ENCODE data around the gene AP2B1.
"Not testable (repeated sequence)": the region's sequence is repeated elsewhere in the genome, so short reads cannot be mapped to it uniquely, and the experiment has no call there.

The AP2B1 gene

GRCh38 chr17:35577830-35578196 is 9.3 kb upstream of the AP2B1 start:
- DNase-seq (ENCODE audit: low read depth): no peak

DNA sequence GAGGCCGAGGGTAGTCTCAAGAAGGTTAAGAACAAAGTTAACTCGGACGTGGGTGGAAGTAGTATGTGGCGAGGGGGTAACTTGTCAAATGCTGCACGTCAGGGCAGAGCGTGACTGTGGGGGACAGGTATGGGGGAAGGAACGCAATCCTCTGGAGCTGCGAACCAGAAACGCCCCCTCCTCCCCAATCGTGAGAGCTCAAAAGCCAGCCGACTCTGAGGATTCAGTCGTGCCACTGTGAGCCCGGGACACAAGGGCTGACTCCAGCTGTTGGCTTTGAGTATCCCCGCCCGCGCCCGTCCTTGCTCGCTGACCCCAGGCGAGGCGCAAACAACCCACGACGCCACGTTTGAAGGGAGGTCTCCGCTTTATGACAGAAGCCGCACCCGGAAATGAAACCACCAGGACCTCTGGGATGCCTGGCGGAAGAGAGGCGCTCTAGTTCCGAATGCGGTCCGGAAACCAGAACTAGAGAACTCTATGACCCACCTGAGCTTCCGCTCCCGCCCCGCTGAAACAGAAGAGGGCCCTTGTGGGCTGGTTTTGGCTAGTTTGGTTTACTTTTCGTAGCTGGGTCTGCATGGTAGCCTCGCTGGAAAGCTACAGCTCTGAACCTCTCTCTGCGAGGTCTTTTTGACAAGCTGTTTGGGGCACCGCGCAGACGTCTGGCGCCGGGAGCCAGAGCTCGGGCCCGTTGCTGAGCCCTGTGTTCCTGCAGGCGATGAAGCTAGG is 8.8 kb upstream of the AP2B1 start, which contains the start of gene PEX12:
PEX12 (minus strand) TSS at position 375 of the 732 bp plus-strand sequence. CDS start 550 bp downstream, outside the sequence.
- peak; percentile 84 for DNase-seq (ENCODE audit: low read depth)

- DNase-seq (ENCODE audit: low read depth): no peak
Measured at GRCh38 chr17:35578929-35579432, 8.1 kb upstream of the AP2B1 start.

- no peak for DNase-seq (ENCODE audit: low read depth)
Measured at GRCh38 chr17:35584061-35584460, 3.1 kb upstream of the AP2B1 start.

DNA sequence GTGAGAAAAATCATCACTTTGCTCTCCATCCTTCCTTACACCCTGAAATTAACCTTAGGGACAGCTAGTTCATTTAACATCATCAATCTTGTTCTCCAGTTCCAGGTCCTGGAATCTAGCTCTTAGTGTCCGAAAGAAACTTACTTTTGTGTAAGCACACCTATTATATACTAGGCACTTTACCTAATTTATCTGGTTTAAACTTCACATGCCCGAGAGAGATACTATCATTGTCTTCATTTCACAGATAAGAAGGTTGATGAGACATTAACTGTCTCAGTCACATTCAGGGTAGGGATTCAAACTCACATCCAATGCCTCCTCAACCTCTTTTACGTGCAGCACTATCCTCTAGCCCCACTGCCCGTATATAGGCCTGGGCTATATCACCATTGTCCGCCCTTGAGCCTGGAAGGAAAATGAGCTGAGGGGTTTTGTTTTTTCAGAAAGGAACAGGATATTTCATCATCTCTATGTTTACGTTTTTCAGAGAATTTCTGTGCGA is 501 bp upstream of the AP2B1 start:
- no peak for DNase-seq (ENCODE audit: low read depth)

GRCh38 chr17:35588196-35588920 is 1.2 kb downstream of the AP2B1 start:
- DNase-seq (ENCODE audit: low read depth): no peak

DNA sequence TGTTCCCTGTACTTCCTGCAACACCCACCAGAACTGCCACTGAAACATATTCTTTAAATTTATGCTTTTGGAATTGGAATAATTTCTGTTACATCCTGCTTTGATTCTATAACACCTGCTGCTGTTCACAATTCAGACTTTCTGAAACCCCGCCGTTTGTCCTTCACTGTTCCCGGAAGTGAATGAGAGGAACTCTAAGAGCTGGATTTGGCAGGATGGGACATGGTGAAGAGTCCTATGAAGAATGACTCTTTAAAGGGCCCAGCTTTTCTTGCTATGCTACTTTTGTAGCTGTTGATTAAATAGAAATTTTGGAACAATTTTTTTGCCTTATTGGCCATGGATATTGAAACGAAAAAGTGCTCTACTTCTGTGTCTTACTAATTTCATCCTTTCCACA is 8.9 kb downstream of the AP2B1 start:
- no peak for DNase-seq (ENCODE audit: low read depth)

GRCh38 chr17:35596530-35597233 is 9.6 kb downstream of the AP2B1 start:
- DNase-seq (ENCODE audit: low read depth): no peak

DNA sequence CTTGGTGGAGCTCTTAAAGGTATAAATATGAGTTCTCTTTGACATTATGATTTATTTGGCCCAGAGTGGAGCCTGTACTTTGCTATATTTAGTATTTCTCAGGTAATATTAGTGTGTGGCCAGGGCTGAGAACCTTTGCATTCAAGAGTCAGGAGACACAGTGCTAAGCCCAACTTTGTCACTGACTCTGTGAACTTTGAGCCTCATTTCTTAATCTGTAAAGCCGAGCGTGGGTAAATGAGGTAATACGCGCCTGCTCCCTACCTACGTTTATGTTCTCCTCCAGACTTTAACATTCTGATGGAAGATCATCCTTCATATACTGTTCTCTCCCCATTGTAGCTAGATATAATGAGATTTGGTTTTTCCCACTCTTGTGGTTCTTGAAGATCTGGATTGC is 10.5 kb downstream of the AP2B1 start:
- DNase-seq (ENCODE audit: low read depth): no peak

GRCh38 chr17:35603674-35604073 is 16.6 kb downstream of the AP2B1 start:
- no peak for DNase-seq (ENCODE audit: low read depth)

DNA sequence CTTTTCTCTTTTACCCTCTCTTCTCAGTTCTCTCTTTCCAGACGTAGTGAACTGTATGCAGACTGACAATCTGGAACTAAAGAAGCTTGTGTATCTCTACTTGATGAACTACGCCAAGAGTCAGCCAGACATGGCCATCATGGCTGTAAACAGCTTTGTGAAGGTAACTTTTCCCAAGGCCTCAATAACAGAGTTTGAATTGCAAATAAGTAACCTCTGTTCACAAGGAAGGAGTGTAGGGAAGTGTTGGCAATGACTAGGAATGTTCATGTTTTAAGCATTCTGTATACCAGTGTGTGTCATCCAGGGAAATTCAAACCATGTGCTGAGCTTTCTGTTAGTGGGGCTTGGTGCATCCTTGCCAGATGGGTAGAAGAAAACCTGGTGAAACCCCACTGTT is 18.6 kb downstream of the AP2B1 start:
- no peak for DNase-seq (ENCODE audit: low read depth)

GRCh38 chr17:35607239-35607847 is 20.2 kb downstream of the AP2B1 start:
- DNase-seq (ENCODE audit: low read depth): no peak

- DNase-seq (ENCODE audit: low read depth): no peak
Measured at GRCh38 chr17:35609831-35610230, 22.7 kb downstream of the AP2B1 start.

GRCh38 chr17:35610746-35611145 is 23.6 kb downstream of the AP2B1 start:
- not testable (repeated sequence) for DNase-seq (ENCODE audit: low read depth)

GRCh38 chr17:35612924-35613521 is 25.9 kb downstream of the AP2B1 start:
- DNase-seq (ENCODE audit: low read depth): peak; percentile 8

DNA sequence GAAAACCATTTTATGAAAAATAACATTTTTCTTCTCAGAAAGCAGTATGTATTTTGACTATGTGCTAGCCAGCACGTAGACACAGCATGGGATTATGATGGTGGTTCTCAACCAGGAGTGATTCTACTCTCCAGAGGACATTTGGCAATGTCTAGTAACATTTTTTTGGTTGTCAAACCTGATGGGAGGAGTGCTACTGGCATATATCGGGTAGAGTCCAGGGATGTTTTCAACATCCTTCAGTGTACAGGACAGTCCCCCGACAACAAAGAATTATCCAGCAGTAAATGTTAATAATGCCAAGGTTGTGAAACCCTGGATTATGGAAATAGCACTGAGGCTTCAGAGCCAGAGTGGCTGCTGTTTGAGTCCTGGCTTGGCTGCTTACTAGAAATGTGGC is 27.7 kb downstream of the AP2B1 start:
- no peak for DNase-seq (ENCODE audit: low read depth)

- DNase-seq (ENCODE audit: low read depth): no peak
Measured at GRCh38 chr17:35616536-35616935, 29.4 kb downstream of the AP2B1 start.

- DNase-seq (ENCODE audit: low read depth): no peak
Measured at GRCh38 chr17:35617505-35617904, 30.4 kb downstream of the AP2B1 start.

- DNase-seq (ENCODE audit: low read depth): no peak
Measured at GRCh38 chr17:35618628-35619027, 31.5 kb downstream of the AP2B1 start.

DNA sequence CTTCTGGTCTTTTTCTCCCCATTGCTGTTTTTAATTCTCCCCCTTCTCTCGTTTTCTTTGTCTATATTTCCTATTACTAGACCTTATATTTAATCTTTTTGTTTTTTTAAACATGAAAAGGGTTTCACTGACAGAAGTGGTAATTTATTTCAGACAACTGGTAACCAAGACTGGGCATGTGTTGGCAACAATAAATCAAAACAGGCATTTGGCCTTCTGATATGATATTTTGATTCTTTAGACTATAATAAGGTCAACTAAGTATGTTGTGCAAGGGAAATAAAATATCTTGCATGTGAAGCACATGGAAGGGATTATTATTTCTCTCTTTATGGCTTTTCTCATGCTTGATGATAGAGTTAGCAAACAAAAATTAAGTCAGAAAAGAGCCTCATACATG is 34.6 kb downstream of the AP2B1 start:
- no peak for DNase-seq (ENCODE audit: low read depth)

GRCh38 chr17:35627417-35627816 is 40.3 kb downstream of the AP2B1 start:
- DNase-seq (ENCODE audit: low read depth): no peak
